ENCODE data around the gene NELL1. TPM values are rescaled to one million over a fixed set of nuclear protein-coding genes. Genes with fewer than 3 reads are reported as not detected.

The NELL1 gene
- total and polyA plus RNA-seq, 2 donors (not counting 1 experiment from before 2014, with no cell fraction given) = not detected

DNA sequence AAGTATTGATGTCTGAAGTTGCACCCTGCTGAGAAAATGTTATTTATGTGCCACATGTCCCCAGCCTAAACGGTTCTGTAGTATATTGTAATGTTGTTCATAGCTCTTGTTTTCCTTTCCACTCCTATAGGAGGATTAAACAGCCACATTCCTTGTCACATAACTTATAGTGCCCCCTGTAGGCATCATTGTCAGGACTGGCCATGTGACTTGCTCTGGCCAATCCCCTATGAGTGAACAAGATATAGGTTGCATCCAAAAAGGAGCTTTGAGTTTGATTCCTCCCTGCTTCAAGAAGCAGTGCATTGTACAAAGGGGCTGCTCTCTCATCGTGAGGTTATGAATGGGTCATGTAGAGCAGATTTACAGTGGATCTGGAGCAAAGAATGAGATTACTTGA, 805.9 kb downstream of the NELL1 start:
- no peak overlapping the region for H3K27ac ChIP-seq (ENCODE audit: insufficient read depth, low read length)
- no peaks in the 10 kb centered on the region for H3K4me1 ChIP-seq (ENCODE audit: control insufficient read depth, extremely low read depth, insufficient read depth, low read length)
- no peak overlapping the region for H3K4me2 ChIP-seq (ENCODE audit: extremely low read depth, insufficient read depth, low read length)
- H3K79me2 ChIP-seq (ENCODE audit: control insufficient read depth, insufficient read depth, low read length) = no peaks in the 10 kb centered on the region
- no peak overlapping the region for H3K4me3 ChIP-seq (replicated peaks in 1 of 4; ENCODE audit: control extremely low read depth in 1 of 4, insufficient read depth in 1 of 4, low read depth in 3 of 4, low read length in 4 of 4)
- H3K9me3 ChIP-seq (ENCODE audit: control insufficient read depth, insufficient read depth, low read depth, low read length) = no peaks in the 10 kb centered on the region
- DNase-seq (ENCODE audit: low read depth in 2 of 2) = no peak
- no peaks in the 10 kb centered on the region for H3K36me3 ChIP-seq (ENCODE audit: control insufficient read depth, insufficient read depth, low read length)
- no peaks in the 10 kb centered on the region for H3K27me3 ChIP-seq (ENCODE audit: control insufficient read depth, insufficient read depth, low read length)
- no peak overlapping the region for H2AFZ ChIP-seq (ENCODE audit: low read length)
- no peak overlapping the region for H3K9ac ChIP-seq (ENCODE audit: insufficient read depth, low read length)
- no peaks in the 10 kb centered on the region for H4K20me1 ChIP-seq (ENCODE audit: control insufficient read depth, extremely low read depth, insufficient read depth, low read length)
- no peak for TF ChIP-seq EZH2 (IDR thresholded peaks at IDR 0.05; ENCODE audit: low read length, missing control alignments)
- TF ChIP-seq, protein P1, sequence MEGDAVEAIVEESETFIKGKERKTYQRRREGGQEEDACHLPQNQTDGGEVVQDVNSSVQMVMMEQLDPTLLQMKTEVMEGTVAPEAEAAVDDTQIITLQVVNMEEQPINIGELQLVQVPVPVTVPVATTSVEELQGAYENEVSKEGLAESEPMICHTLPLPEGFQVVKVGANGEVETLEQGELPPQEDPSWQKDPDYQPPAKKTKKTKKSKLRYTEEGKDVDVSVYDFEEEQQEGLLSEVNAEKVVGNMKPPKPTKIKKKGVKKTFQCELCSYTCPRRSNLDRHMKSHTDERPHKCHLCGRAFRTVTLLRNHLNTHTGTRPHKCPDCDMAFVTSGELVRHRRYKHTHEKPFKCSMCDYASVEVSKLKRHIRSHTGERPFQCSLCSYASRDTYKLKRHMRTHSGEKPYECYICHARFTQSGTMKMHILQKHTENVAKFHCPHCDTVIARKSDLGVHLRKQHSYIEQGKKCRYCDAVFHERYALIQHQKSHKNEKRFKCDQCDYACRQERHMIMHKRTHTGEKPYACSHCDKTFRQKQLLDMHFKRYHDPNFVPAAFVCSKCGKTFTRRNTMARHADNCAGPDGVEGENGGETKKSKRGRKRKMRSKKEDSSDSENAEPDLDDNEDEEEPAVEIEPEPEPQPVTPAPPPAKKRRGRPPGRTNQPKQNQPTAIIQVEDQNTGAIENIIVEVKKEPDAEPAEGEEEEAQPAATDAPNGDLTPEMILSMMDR (conservative IDR thresholded peaks at IDR 0.05 in 1 of 2, IDR thresholded peaks at IDR 0.05 in 1 of 2; ENCODE audit: low read depth in 1 of 2, low read length in 2 of 2) = no peak

DNA sequence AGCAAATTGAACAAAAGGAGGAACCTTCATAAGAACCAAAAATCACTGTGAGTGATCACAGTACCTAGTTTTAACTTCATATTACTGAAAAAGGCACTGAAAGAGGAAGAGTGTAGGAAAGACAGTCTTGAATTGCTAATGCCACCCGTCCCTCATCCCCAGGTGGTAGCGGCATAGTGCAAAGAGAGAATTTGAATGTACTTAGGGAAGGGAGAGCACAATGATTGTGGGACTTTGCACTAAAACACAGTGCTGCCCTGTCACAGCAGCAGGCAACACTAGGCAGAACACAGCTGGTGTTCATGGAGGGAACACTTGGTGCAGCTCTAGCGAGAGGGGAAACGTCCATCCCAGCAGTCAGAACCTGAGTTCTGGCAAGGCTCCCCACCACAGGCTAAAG, 807.2 kb downstream of the NELL1 start:
- Histone ChIP-seq H3K79me2 (ENCODE audit: control insufficient read depth, insufficient read depth, low read length) (no peaks in the 10 kb centered on the region), H2AFZ (ENCODE audit: low read length) (no peak overlapping the region), H3K27ac (ENCODE audit: insufficient read depth, low read length) (no peak overlapping the region), H3K27me3 (ENCODE audit: control insufficient read depth, insufficient read depth, low read length) (no peaks in the 10 kb centered on the region), H3K4me1 (ENCODE audit: control insufficient read depth, extremely low read depth, insufficient read depth, low read length) (no peaks in the 10 kb centered on the region), H3K4me3 (replicated peaks in 1 of 4; ENCODE audit: control extremely low read depth in 1 of 4, insufficient read depth in 1 of 4, low read depth in 3 of 4, low read length in 4 of 4) (no peak overlapping the region), H3K4me2 (ENCODE audit: extremely low read depth, insufficient read depth, low read length) (no peak overlapping the region), H4K20me1 (ENCODE audit: control insufficient read depth, extremely low read depth, insufficient read depth, low read length) (no peaks in the 10 kb centered on the region), H3K36me3 (ENCODE audit: control insufficient read depth, insufficient read depth, low read length) (no peaks in the 10 kb centered on the region), H3K9ac (ENCODE audit: insufficient read depth, low read length) (no peak overlapping the region), H3K9me3 (ENCODE audit: control insufficient read depth, insufficient read depth, low read depth, low read length) (no peaks in the 10 kb centered on the region)
- DNase-seq (ENCODE audit: low read depth in 2 of 2) = no peak
- TF ChIP-seq, protein P1 (conservative IDR thresholded peaks at IDR 0.05 in 1 of 2, IDR thresholded peaks at IDR 0.05 in 1 of 2; ENCODE audit: low read depth in 1 of 2, low read length in 2 of 2) = no peak

GRCh38 chr11:21480240-21480639, 810.9 kb downstream of the NELL1 start:
- Histone ChIP-seq H2AFZ (ENCODE audit: low read length) (no peak overlapping the region), H3K4me2 (ENCODE audit: extremely low read depth, insufficient read depth, low read length) (no peak overlapping the region), H3K27ac (ENCODE audit: insufficient read depth, low read length) (no peak overlapping the region), H3K9ac (ENCODE audit: insufficient read depth, low read length) (no peak overlapping the region), H3K27me3 (ENCODE audit: control insufficient read depth, insufficient read depth, low read length) (no peaks in the 10 kb centered on the region), H3K79me2 (ENCODE audit: control insufficient read depth, insufficient read depth, low read length) (no peaks in the 10 kb centered on the region), H3K9me3 (ENCODE audit: control insufficient read depth, insufficient read depth, low read depth, low read length) (no peaks in the 10 kb centered on the region), H3K4me3 (replicated peaks in 1 of 4; ENCODE audit: control extremely low read depth in 1 of 4, insufficient read depth in 1 of 4, low read depth in 3 of 4, low read length in 4 of 4) (no peak overlapping the region), H3K4me1 (ENCODE audit: control insufficient read depth, extremely low read depth, insufficient read depth, low read length) (no peaks in the 10 kb centered on the region), H4K20me1 (ENCODE audit: control insufficient read depth, extremely low read depth, insufficient read depth, low read length) (no peaks in the 10 kb centered on the region), H3K36me3 (ENCODE audit: control insufficient read depth, insufficient read depth, low read length) (no peaks in the 10 kb centered on the region)
- no peak for DNase-seq (ENCODE audit: low read depth in 2 of 2)
- TF ChIP-seq, protein P1 (conservative IDR thresholded peaks at IDR 0.05 in 1 of 2, IDR thresholded peaks at IDR 0.05 in 1 of 2; ENCODE audit: low read depth in 1 of 2, low read length in 2 of 2) = no peak
- TF ChIP-seq EZH2 (IDR thresholded peaks at IDR 0.05; ENCODE audit: low read length, missing control alignments) = no peak
